Thymus (tissue), 11 donors: ENCODE data around the gene TMEM106B. TPM values are rescaled to one million over a fixed set of nuclear protein-coding genes. Genes with fewer than 3 reads are reported as not detected.
"Not testable (repeated sequence)": the region's sequence is repeated elsewhere in the genome, so short reads cannot be mapped to it uniquely, and the experiment has no call there.

Experiments
- DNase-seq, 9 donors: peaks; one replicate each; pipeline ENCODE4 v3.0.0-alpha.2; 2013; ENCODE audit warnings: low spot score in 9 of 9, low read depth in 6 of 9, missing footprints in 1 of 9
- H3K27ac ChIP-seq, 2 donors: one replicate each; pipeline ENCODE4 v1.5.1; 2013; ENCODE audit warnings: control low read depth in 1 of 2, low read depth in 1 of 2, low read length in 1 of 2, mild to moderate bottlenecking in 1 of 2, moderate library complexity in 1 of 2
- H3K27me3 ChIP-seq, 2 donors: one replicate each; pipeline ENCODE4 v1.5.1; 2013; ENCODE audit warnings: low read length in 1 of 2; ENCODE audit not compliant: control insufficient read depth in 2 of 2, insufficient read depth in 1 of 2
- H3K36me3 ChIP-seq, 2 donors: one replicate each; pipeline ENCODE4 v1.5.1; 2013; ENCODE audit warnings: low read length in 1 of 2, mild to moderate bottlenecking in 1 of 2, moderate library complexity in 1 of 2; ENCODE audit not compliant: control insufficient read depth in 2 of 2, insufficient read depth in 2 of 2
- H3K4me1 ChIP-seq, 2 donors: one replicate each; pipeline ENCODE4 v1.5.1; 2013; ENCODE audit warnings: low read length in 2 of 2; ENCODE audit not compliant: control insufficient read depth in 2 of 2, insufficient read depth in 2 of 2
- H3K4me3 ChIP-seq, 2 donors: one replicate each; pipeline ENCODE4 v1.5.1; 2013; ENCODE audit warnings: low read length in 2 of 2, control low read depth in 1 of 2, mild to moderate bottlenecking in 1 of 2
- H3K9me3 ChIP-seq, 2 donors: one replicate each; pipeline ENCODE4 v1.5.1; 2013; ENCODE audit warnings: low read length in 1 of 2, mild to moderate bottlenecking in 1 of 2; ENCODE audit not compliant: control insufficient read depth in 2 of 2, insufficient read depth in 1 of 2
- WGBS: extraction: QIAGEN DNeasy Blood & Tissue Kit; methylation state at CpG from one replicate; pipeline ENCODE4 v1.1.7; 2013; 5-methylcytosine and 5-hydroxymethylcytosine counted together
- polyA plus RNA-seq: library from polyadenylated mRNA; stranded (reverse); fragments of 200-250 nt; gene quantifications from one replicate; pipeline ENCODE4 v1.2.3, GENCODE V29; 2013
- total RNA-seq: library from RNA; stranded (reverse); fragments of 120-200 nt; gene quantifications from one replicate; pipeline ENCODE4 v1.2.4, GENCODE V29; 2013
- donor health status: healthy.

Gene TMEM106B
- total and polyA plus RNA-seq, 2 donors: 12.5 to 23.7 TPM

- WGBS: 26% methylated on average over 1 of the region's 1 CpG
- no peak overlapping the region for H3K4me3 ChIP-seq
- peak in 5 of 9 donors; percentile 7 to 63 (median 26) for DNase-seq
- no peaks in the 10 kb centered on the region for H3K9me3 ChIP-seq
- H3K36me3 ChIP-seq: peaks cover 0 to 7% of the 10 kb centered on the region in 2 donors
- H3K27me3 ChIP-seq: no peaks in the 10 kb centered on the region
- no peaks in the 10 kb centered on the region for H3K4me1 ChIP-seq
- no peak overlapping the region for H3K27ac ChIP-seq
Measured at GRCh38 chr7:12222889-12223579, 11.9 kb downstream of the TMEM106B start.

DNA sequence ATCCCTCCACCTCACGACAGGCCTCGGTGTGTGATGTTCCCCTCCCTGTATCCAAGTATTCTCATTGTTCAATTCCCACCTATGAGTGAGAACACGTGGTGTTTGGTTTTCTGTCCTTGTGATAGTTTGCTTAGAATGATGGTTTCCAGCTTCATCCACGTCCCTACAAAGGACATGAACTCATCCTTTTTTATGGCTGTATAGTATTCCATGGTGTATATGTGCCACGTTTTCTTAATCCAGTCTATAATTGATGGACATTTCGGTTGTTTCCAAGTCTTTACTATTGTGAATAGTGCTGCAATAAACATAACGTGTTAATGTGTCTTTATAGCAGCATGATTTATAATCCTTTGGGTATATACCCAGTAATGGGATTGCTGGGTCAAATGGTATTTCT, 13.9 kb downstream of the TMEM106B start:
- not testable (repeated sequence) for H3K27me3 ChIP-seq, H3K4me1 ChIP-seq, H3K36me3 ChIP-seq, H3K27ac ChIP-seq, H3K9me3 ChIP-seq, DNase-seq, H3K4me3 ChIP-seq
- WGBS: 89% methylated on average over 7 of the region's 7 CpGs

GRCh38 chr7:12226756-12227155, 15.7 kb downstream of the TMEM106B start:
- Histone ChIP-seq H3K27me3 (no peaks in the 10 kb centered on the region), H3K9me3 (no peaks in the 10 kb centered on the region), H3K27ac (no peak overlapping the region), H3K4me3 (no peak overlapping the region), H3K4me1 (no peaks in the 10 kb centered on the region), H3K36me3 (peaks cover 3% of the 10 kb centered on the region in 2 donors)
- no peak for DNase-seq
- 94% methylated on average over 2 of the region's 2 CpGs for WGBS

GRCh38 chr7:12228024-12228423, 16.9 kb downstream of the TMEM106B start:
- H3K9me3 ChIP-seq: no peaks in the 10 kb centered on the region
- peaks cover 3 to 6% of the 10 kb centered on the region in 2 donors for H3K36me3 ChIP-seq
- H3K27ac ChIP-seq: no peak overlapping the region
- no peak for DNase-seq
- no peak overlapping the region for H3K4me3 ChIP-seq
- no peaks in the 10 kb centered on the region for H3K27me3 ChIP-seq
- H3K4me1 ChIP-seq: no peaks in the 10 kb centered on the region

DNA sequence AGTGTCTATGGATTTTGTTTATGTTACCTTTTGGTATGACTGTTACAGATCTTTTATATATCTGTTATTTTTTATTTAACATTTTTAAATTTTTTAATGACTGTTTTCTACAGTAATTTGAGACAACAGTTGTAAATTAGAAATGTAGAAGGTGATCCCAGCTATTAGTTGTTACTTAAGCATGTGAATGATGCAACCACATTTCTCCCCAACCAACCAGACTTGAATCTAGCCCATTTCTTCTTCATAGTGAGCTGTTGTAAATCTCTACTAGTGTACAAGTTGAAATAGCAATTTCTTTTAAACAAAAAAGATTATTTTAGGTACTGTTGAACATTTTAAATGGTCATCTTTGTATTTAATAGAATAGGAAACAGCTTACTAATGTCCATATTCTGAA, 18.0 kb downstream of the TMEM106B start:
- H3K9me3 ChIP-seq: no peaks in the 10 kb centered on the region
- H3K36me3 ChIP-seq: peaks cover 3 to 8% of the 10 kb centered on the region in 2 donors
- H3K27me3 ChIP-seq: no peaks in the 10 kb centered on the region
- DNase-seq: no peak
- H3K4me1 ChIP-seq: no peaks in the 10 kb centered on the region
- H3K4me3 ChIP-seq: no peak overlapping the region
- H3K27ac ChIP-seq: no peak overlapping the region

GRCh38 chr7:12231097-12231496, 20.0 kb downstream of the TMEM106B start:
- no peak overlapping the region for H3K4me3 ChIP-seq

DNA sequence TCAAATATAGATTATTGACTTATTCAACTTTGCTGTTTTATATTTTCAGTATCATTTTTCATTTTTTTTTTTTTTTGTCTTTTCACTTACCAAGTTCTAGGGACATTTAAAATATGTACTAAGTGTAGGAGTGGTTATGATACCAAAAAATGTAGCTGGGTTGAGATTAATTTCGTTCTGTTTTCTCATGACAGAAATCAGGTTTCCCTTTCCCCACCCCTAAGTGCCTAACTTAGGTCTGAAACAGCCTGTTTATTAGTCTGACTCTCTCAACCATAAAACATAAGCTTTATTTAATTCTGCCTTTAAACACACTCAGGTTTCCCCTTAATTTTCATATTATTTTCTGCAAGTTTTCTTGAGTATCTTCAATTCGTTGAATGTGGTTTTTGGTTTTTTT, 22.1 kb downstream of the TMEM106B start:
- Histone ChIP-seq H3K27ac (no peak overlapping the region), H3K36me3 (peaks cover 3 to 9% of the 10 kb centered on the region in 2 donors), H3K9me3 (no peaks in the 10 kb centered on the region), H3K4me3 (no peak overlapping the region), H3K27me3 (no peaks in the 10 kb centered on the region), H3K4me1 (no peaks in the 10 kb centered on the region)
- 97% methylated on average over 2 of the region's 2 CpGs for WGBS
- DNase-seq: no peak

More at GRCh38 chr7:12231097-12231496, 20.0 kb downstream of the TMEM106B start:
- no peaks in the 10 kb centered on the region for H3K27me3 ChIP-seq
- no peak for DNase-seq
- no peaks in the 10 kb centered on the region for H3K4me1 ChIP-seq
- peaks cover 3 to 9% of the 10 kb centered on the region in 2 donors for H3K36me3 ChIP-seq
- WGBS: 96% methylated on average over 2 of the region's 2 CpGs
- H3K27ac ChIP-seq: no peak overlapping the region
- no peaks in the 10 kb centered on the region for H3K9me3 ChIP-seq

DNA sequence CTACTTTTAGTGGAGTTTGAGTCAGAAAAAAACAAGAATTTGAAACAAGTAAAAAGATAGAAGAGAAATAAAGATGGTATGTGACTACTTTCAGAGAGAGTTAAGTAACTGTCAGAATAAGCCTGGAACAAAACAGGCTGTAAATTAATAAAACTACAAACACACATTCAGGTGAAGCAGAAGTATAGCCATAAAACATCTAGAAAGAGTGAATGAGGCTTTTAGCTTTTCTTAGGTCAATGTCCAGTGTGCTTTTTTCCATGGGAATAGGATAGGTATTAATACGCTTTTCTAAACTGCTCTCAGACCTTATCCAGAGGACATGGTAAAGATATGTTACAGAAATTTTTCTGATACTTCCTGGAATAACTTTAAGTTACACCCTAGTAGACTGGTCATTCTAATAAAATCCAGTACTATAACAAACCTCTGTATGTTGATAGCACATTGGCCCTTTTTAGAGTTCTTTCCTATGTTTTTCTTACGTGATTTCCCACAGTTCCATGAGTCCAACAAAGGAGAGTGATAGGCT, 23.3 kb downstream of the TMEM106B start:
- WGBS: 97% methylated on average over 2 of the region's 2 CpGs
- Histone ChIP-seq H3K36me3 (peaks cover 3 to 9% of the 10 kb centered on the region in 2 donors), H3K27me3 (no peaks in the 10 kb centered on the region), H3K27ac (no peak overlapping the region), H3K9me3 (no peaks in the 10 kb centered on the region), H3K4me1 (no peaks in the 10 kb centered on the region), H3K4me3 (no peak overlapping the region)
- no peak for DNase-seq

GRCh38 chr7:12235970-12236369, 24.9 kb downstream of the TMEM106B start:
- WGBS: 96% methylated on average over 1 of the region's 1 CpG
- no peaks in the 10 kb centered on the region for H3K4me1 ChIP-seq
- no peaks in the 10 kb centered on the region for H3K9me3 ChIP-seq
- H3K36me3 ChIP-seq: peaks cover 0 to 9% of the 10 kb centered on the region in 2 donors
- H3K27ac ChIP-seq: no peak overlapping the region
- H3K4me3 ChIP-seq: no peak overlapping the region
- H3K27me3 ChIP-seq: no peaks in the 10 kb centered on the region
- DNase-seq: no peak
